Pancreas (tissue), 10 donors: ENCODE measurements around the gene SDHB. TPM values are rescaled to one million over a fixed set of nuclear protein-coding genes. Genes with fewer than 3 reads are reported as not detected.

Experiments used
- ATAC-seq, 4 donors: fragments of 200-7000 bp; cut with Tn5 transposase; one replicate each; pipeline versions ENCODE4 v1.8.0 to v1.9.1; 2020; ENCODE audit warnings: mild to moderate bottlenecking in 4 of 4, moderate library complexity in 4 of 4
- DNase-seq, 6 donors: peaks; one replicate each; pipeline ENCODE4 v3.0.0-alpha.2; 2020
- FAIRE-seq: peaks from 2 replicates; lab custom pipeline; 2012; peaks lifted over from hg19 to GRCh38; lab: Jason Lieb, UNC
- H3K27ac ChIP-seq, 4 donors: fragments of 200-600 bp; sonication (generic); 1 replicate in 3 of 4; 2 replicates in 1 of 4; pipeline versions ENCODE4 v1.5.0 to v1.8.0; 2020
- H3K27me3 ChIP-seq, 4 donors: fragments of 200-600 bp; one replicate each; pipeline ENCODE4 v1.8.0; 2021
- H3K36me3 ChIP-seq, 3 donors: fragments of 200-600 bp; sonication (generic) in 1 of 3; one replicate each; pipeline versions ENCODE4 v1.5.0 to v1.8.0; 2020 to 2021
- H3K4me1 ChIP-seq, 3 donors: fragments of 200-600 bp; one replicate each; pipeline ENCODE4 v1.8.0; 2021
- H3K4me3 ChIP-seq, 4 donors: fragments of 200-600 bp; sonication (generic) in 2 of 4; one replicate each; pipeline versions ENCODE4 v1.5.0 to v1.8.0; 2020 to 2021
- H3K9me3 ChIP-seq, 4 donors: fragments of 200-600 bp; one replicate each; pipeline ENCODE4 v1.8.0; 2021
- WGBS, 2 donors: extraction: QIAGEN DNeasy Blood & Tissue Kit; methylation state at CpG; one replicate each; pipeline ENCODE4 v1.1.7; 2013; 5-methylcytosine and 5-hydroxymethylcytosine counted together
- intact Hi-C, 3 donors: fragments of 100-400 bp; cut with DNase I; formaldehyde crosslinking; loops; one replicate each; pipeline versions ENCODE4 v1.11.1 to v1.14.2; 2022
- polyA plus RNA-seq, 2 donors: library from polyadenylated mRNA; stranded (reverse); fragments of 200-250 nt; gene quantifications; one replicate each; pipeline ENCODE4 v1.2.3, GENCODE V29; 2013
- total RNA-seq, 6 donors: library from RNA; stranded (reverse); fragmentation: NEBNext Ultra II Directional in 4 of 6; extraction: Animal tissue kit (Norgen Biotek cat#: 25700) in 4 of 6; gene quantifications; one replicate each; pipeline versions ENCODE4 v1.2.1 to v1.2.4, GENCODE V29; 2021 to 2023
- TF ChIP-seq, protein P1 (sequence below), 4 donors: fragments of 200-600 bp; sonication (generic) in 3 of 4; IDR thresholded peaks; one replicate each; pipeline versions ENCODE4 v1.5.0 to v1.8.0; 2021; ENCODE audit warnings: antibody characterized with exemption in 4 of 4
- donor health status: healthy with polysubstance abuse.
- donor health status: DM: no; HTN: no; CAD: no; lungs with moderate emphysema.
- donor health status: DM: no; HTN: no; CAD: no.
- donor health status: control.
- donor health status: control.
- donor health status: Bipolar disorder and iron deficiency.
- donor health status: DM: yes; HTN: yes; CAD: no.
- donor health status: DM: no; HTN: no; CAD: no.
- donor health status: DM: no; HTN: no; CAD: no.
- donor health status: DM: yes; HTN: yes; CAD: no.

Gene SDHB
- total and polyA plus RNA-seq, 8 donors = 28.5 to 50.8 (median 44.7) TPM

- H3K36me3 ChIP-seq = no peaks in the 10 kb centered on the region
- no peak overlapping the region for H3K27ac ChIP-seq
- FAIRE-seq (no peak), DNase-seq (peak in 1 of 6 donors; percentile 57), ATAC-seq (no peak)
- 56 to 72% methylated on average over 14 of the region's 14 CpGs for WGBS, 2 donors
- no peaks in the 10 kb centered on the region for H3K9me3 ChIP-seq
- no peaks in the 10 kb centered on the region for H3K27me3 ChIP-seq
- H3K4me1 ChIP-seq = no peaks in the 10 kb centered on the region
- TF ChIP-seq, protein P1, sequence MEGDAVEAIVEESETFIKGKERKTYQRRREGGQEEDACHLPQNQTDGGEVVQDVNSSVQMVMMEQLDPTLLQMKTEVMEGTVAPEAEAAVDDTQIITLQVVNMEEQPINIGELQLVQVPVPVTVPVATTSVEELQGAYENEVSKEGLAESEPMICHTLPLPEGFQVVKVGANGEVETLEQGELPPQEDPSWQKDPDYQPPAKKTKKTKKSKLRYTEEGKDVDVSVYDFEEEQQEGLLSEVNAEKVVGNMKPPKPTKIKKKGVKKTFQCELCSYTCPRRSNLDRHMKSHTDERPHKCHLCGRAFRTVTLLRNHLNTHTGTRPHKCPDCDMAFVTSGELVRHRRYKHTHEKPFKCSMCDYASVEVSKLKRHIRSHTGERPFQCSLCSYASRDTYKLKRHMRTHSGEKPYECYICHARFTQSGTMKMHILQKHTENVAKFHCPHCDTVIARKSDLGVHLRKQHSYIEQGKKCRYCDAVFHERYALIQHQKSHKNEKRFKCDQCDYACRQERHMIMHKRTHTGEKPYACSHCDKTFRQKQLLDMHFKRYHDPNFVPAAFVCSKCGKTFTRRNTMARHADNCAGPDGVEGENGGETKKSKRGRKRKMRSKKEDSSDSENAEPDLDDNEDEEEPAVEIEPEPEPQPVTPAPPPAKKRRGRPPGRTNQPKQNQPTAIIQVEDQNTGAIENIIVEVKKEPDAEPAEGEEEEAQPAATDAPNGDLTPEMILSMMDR (IDR thresholded peaks at IDR 0.05) = no peak
- intact Hi-C loops = no loop called here
- no peak overlapping the region for H3K4me3 ChIP-seq
Observed at GRCh38 chr1:16975211-16975610, 78.6 kb downstream of the SDHB start.

DNA sequence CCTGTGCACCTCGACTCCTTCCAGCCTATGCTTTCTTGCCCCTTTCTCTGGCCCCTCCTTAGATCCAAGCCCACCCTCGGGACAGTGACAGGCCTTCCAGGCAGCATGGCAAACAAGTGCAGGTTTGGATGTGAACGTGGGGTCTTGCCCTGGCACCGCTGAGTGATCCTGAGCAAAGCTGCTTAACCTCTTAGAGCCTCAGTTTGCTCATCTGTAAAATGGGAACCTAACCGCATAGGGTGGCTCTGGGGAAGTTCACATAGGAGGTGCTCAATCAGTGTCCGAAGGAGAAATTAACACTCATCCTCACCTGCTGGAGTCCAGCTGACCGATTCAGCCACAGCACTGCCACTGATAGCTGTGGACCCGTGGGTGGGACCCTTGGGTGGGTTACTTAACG lies 80.6 kb downstream of the SDHB start:
- DNase-seq (no peak), ATAC-seq (no peak), FAIRE-seq (no peak)
- no peaks in the 10 kb centered on the region for H3K27me3 ChIP-seq
- intact Hi-C loops = no loop called here
- no peak overlapping the region for H3K4me3 ChIP-seq
- TF ChIP-seq, protein P1 (IDR thresholded peaks at IDR 0.05) = no peak
- H3K9me3 ChIP-seq = no peaks in the 10 kb centered on the region
- peaks cover 0 to 5% (median 0%) of the 10 kb centered on the region in 3 donors for H3K36me3 ChIP-seq
- H3K4me1 ChIP-seq = no peaks in the 10 kb centered on the region
- no peak overlapping the region for H3K27ac ChIP-seq
- WGBS, 2 donors = 85 to 88% methylated on average over 9 of the region's 9 CpGs

GRCh38 chr1:16972189-16972895 lies 81.5 kb downstream of the SDHB start:
- Histone ChIP-seq H3K9me3 (no peaks in the 10 kb centered on the region), H3K4me3 (no peak overlapping the region), H3K36me3 (peaks cover 0 to 7% (median 0%) of the 10 kb centered on the region in 3 donors), H3K4me1 (no peaks in the 10 kb centered on the region), H3K27me3 (no peaks in the 10 kb centered on the region), H3K27ac (no peak overlapping the region)
- FAIRE-seq (no peak), ATAC-seq (no peak), DNase-seq (no peak)
- intact Hi-C loops = no loop called here
- TF ChIP-seq, protein P1 (IDR thresholded peaks at IDR 0.05) = no peak
- 84 to 88% methylated on average over 11 of the region's 11 CpGs for WGBS, 2 donors

- Histone ChIP-seq H3K4me3 (no peak overlapping the region), H3K4me1 (no peaks in the 10 kb centered on the region), H3K27me3 (no peaks in the 10 kb centered on the region), H3K9me3 (no peaks in the 10 kb centered on the region), H3K27ac (no peak overlapping the region), H3K36me3 (peaks cover 0 to 7% (median 0%) of the 10 kb centered on the region in 3 donors)
- DNase-seq = peak in 1 of 6 donors; percentile 70
- 85 to 86% methylated on average over 27 to 28 of the region's 28 CpGs for WGBS, 2 donors
- FAIRE-seq = no peak
- ATAC-seq = peak in 2 of 4 donors; percentile 9 to 45
- intact Hi-C loops = no loop called here
- TF ChIP-seq, protein P1 (IDR thresholded peaks at IDR 0.05) = no peak
Observed at GRCh38 chr1:16971341-16972188, 82.3 kb downstream of the SDHB start.
